GM19193 (cell line): ENCODE data around the gene CRY2.

ENCODE experiments used
- POLR2A ChIP-seq: IDR thresholded peaks from 4 replicates; pipeline ENCODE4 v1.6.1; 2011; ENCODE audit not compliant: insufficient read depth, insufficient read length; ENCODE audit errors: extremely low read depth

CRY2 gene

DNA sequence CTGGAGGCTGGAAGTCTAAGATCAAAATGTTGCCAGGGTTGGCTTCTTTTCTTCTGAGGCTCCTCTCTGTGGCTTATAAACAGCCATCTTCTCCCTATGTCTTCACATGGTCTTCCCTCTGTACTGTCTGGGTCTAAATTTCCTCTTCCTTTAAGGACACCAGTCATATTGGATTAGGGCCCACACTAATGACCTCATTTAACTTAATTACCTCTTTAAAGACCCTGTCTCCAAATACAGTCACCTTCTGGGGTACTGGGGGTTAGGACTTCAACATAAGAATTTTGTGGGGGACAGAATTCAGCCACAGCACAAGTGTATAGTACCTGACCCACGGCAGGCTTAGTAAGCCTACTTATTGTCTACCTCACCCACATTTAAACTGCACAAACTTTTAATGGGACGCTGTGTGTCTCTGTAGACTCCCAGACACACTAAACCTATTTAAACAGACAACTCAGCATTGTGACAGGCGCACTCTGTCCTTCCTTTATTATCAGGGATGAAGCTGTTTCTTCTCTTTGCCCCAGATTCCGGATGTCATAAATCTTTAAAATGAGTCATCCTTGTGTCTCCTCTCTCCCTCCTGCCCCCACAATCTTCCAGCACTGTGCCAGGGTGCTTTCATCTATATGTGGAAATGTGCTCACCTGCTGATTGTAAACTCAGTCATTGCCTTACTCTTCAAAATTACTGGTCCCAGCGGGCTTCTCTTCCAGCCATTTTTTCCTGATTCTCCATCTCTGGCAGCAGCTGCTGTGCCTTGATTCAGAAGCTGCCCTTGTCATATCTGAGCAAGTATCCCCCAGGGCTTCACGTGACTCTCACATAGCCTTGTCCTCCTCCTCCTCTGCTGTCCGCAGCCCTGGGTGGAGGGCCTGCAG, 32.8 kb downstream of the CRY2 start:
- no peak for TF ChIP-seq POLR2A

DNA sequence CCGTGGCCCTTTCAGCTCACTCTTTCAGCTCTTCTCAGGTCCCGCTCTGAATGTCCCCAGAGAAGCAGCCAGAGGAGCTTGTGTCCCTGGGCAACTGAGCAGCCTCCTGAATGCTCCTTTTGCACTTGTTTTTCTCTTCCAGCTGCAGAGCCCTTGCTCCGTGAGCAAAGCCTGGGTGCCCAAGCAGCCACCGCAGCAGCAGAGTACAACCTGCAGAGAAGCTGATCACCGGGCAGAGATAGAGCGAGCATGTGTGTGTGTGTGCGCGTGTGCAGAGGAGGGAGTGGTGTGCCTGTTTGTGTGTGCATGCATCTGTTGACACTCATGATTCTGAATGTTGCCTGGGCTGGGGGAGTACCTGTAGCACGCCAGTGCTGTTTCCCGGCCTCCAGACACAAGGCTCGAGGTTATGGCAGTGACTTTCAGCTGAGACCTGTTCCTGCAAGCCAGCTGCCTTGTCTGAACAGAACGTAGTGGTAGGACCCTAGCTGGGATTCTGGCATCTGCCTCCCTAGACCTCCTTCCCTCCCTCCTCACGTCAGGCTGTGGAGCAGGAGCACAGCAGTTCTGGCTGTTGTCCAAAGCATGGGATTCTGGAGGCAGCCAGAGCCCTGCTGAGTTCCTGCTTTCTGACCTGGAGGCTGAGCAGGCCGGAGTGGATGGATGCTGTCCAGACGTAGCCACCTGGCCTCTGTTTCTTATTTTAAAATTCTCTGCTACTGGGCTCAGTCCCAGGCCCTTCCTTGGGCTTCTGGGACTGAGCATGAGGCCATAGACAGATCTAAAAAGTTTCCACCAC, 33.7 kb downstream of the CRY2 start:
- TF ChIP-seq POLR2A: no peak

DNA sequence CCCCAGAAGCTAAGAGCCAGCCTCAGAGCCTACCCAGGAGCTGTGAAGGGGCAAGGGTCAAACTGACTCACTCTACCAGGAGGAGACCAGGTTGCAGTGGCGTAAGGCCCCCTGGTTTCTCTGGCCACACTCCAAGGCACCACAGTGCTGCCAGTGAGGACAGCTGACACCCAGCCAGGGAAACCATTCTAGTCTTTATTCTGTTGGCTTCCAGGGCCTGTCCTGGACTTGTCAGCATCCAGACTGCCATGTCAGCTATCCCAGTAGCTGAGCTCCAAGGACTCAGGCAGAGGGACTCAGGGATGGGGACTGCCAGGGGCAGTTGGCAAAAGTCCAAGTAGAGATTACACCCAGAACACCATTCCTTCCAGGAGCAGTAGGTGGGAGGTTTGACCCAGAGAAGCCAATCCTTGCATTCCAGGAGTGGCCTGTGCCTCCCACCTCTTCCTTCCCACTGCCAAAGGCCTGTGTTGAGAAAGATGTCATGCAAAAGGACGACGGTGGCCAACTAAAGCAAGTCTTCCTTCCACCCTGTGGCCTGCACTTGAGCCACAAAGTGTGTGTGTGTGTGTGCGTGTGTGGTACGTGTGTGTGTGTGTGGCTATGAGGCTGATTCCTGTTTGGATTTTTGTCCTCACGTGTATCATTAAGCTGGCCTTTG, 34.6 kb downstream of the CRY2 start:
- no peak for TF ChIP-seq POLR2A

DNA sequence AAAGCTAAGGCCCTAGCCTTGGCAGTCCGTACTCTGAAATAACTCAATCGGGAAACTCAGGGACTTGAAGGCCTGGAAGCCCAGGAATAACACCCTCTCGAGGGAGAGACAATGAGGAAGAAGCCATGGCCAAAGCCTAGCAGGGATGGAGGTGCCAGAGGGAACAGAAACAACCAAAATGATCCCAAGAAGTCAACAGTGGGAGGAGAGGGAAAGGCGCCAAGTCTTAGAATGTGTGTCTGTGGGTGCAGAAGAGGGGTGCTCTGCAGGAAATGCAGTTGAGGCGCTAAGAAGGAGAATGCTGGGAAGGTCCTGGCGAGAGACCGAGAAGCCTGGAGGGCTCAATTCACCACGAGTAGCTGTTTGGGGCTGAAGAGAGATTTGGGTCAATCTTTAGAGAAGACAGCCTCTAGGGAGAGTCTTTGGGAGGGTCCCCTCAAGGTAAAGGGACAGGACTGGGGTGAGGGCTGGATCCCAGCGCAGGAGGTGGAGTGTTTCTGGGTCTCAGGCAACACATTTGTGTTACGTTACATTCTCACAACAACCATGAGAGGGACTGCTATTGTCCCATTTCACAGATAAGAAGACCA, 37.4 kb downstream of the CRY2 start:
- no peak for TF ChIP-seq POLR2A

DNA sequence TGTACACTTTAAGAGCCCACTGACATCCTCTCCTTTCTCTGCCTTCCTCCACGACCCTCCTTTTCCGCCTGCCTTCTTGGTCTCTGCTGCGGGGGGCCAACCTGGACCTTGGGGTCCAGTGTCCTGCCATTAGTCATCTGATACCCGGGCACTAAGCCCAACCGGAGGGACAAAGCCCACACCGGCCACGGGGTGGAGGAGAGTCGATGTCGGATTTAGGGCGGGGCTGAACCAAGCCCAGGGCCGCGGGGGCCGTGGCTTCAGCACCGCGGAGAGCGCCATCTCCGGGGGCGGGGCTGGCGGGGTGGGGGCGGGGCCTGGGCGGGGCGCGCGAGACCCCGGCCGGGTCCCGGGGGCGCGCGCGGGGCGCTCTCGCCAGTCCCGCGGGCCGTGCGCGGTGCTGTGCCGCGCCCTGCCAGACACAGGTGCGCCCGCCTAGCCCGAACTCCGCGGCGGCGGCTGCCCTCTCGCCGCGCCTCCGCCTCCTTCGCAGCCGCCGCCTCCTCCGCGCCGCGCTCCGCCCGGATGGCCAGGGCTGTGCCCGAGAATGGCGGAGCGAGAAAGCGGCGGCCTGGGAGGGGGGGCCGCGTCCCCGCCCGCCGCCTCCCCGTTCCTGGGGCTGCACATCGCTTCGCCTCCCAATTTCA, 38.1 kb downstream of the CRY2 start, which contains the start of gene MAPK8IP1:
Gene MAPK8IP1, plus strand, starts transcription at position 378 of the 647 bp plus-strand sequence. Its CDS starts 170 bp downstream, at position 548.
- no peak for TF ChIP-seq POLR2A

DNA sequence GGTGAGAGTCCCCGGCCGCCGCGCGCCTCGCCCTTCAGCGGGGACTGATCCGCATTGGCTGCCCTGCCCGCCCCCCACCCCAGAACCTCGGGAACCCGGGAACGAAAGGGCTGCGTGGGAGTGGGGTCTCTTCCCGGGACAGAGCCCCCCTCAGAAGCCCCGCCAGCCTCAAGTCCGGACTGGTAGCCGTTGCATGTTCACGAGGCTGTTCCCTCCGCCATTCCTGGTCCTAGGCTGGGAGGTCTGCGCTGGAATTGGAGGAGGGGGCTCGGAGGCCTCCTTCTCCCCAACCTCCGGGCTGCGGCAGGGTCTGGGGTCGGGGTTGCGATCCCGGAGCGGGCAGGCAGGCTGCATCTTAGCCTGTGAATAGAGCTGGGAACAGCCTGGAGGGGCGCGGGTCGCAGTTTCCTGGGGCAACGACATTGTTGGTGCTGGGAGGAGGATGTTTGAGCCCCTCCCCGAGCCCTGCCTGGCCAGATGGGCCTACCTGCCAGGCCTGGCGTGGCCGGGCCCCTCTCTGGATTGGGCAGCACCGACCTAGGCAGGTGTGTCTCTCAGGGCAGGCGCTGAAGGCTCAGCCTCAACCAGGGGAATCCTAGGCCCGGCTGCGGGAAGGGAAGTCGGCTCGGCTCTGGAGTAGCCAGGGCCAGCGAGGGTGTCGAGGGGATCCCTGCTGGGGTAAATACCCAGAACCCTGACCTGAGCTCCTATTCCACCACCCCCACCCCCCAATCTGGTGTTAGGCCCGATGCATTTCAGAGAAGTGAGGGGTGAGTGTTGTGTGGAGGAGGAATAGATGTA, 38.8 kb downstream of the CRY2 start:
- no peak for TF ChIP-seq POLR2A

DNA sequence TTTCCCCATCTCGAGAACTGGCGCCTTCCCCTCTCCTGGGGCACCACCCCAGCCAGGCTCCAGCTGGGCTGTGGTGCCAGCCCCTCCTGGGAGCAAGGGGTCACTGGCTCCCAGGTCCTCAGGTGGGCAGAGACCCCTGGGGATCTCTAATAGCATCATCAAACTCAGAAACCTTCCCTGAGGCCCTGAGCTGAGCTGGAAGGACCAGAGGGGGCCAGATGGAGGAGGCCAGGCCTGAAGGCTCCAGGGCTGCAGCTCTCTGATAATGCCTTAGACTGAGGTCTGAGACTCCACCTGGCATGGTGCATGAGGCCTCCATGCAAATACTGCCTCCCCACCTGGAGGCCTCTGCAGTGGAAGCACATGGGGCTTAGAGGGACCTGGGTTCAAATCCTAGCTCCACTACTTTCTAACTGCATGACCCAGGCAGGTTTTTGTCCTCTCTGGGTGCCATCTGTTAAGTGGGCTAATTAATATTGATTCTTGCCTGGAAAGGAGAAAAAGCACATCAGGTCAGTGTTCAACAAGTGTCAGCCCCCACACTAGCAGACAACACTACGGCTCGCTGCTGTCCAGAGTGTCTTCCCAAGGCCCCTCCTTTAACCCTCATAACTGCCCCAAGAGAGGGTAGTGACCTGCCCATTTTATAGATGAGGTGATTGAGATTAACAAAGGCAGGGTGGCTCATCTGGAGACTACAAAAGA, 39.7 kb downstream of the CRY2 start:
- TF ChIP-seq POLR2A: no peak

DNA sequence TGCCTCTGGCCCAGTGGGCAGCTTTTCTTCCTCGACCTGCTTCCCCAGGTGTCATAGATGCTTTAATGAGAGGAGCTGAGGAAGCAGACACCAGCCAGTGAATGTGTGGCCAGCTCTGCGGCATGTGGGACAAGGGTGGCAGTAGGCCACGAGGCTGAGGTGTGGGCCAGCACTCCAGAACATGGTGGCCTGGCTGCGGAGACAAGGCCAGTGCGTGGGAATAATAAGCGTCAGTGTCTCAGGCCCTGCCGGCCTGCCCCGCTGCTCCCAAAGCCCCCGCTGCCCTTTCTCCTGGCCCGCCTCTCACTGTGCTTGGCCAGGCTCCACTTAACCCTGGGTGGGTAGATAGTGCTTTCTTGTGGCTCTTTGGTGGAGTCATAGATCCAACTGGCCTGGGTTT, 40.3 kb downstream of the CRY2 start:
- TF ChIP-seq POLR2A: no peak

DNA sequence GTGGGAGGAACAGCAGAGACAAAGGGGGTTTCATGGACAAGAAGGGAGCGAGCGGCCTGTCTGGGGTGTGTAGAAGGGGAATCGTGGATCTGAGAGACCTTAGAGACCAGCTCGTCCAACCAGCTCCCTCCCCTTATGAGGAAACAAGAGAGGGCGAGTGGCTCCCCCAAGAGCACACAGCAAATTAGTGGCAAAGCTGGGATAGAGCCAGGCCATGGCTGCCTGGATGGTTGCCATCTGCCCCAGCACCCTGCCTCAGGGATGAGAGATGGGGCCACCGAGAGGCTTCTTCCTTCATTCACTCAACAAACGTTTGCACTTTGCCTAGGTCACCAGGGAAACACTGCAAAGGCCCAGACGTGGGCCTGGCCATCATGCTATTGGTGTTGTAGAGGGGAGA, 42.3 kb downstream of the CRY2 start:
- no peak for TF ChIP-seq POLR2A

DNA sequence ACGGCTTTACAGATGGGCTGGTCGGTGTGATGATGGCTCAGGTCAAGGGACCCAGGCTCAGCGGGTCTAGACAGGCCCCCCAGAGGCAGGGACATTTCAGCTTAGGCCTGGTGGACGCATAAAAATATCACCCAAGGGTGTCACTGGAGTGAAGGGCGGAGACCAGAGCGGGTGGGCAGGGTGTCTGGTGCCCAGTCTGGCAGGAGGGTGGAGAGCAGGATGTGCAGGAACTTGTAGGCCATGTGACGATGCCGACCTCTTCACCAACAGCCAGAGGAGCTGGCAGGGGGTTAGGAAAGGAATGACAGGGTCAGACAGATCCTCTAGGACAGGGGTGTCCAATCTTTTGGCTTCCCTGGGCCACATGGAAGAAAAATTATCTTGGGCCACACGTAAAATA, 42.7 kb downstream of the CRY2 start:
- TF ChIP-seq POLR2A: no peak

DNA sequence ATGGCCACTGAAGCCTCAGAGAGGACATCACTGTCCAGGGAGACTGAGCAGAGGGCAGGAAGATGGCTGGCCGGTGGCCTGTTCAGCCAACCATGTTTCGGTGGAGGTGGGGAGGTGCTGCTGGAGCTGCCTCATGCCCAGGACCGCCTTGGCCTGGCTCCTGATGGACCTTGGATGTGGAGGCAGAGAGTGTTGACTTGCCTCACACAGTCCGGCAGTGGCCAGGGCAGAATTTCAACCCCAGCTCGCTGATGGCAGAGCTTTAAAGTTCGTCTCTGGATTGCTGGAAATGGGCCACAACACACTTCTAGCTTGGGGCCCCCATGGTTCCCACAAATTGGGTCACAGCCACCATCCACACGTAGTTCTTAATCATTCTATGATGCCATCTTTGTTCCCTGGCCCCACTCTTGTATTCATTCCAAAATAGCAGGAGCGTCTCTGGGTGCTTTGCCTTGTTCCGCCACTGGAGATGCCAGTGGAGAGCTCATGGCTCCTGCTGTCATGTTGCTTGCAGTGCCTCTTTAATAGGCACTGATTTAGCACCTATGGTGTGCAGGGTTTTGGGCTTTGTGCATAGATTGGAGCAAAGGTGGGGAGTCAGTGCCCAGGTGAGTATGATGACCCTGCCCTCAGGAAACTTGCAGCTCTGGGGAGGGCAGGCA, 43.7 kb downstream of the CRY2 start:
- TF ChIP-seq POLR2A: no peak

DNA sequence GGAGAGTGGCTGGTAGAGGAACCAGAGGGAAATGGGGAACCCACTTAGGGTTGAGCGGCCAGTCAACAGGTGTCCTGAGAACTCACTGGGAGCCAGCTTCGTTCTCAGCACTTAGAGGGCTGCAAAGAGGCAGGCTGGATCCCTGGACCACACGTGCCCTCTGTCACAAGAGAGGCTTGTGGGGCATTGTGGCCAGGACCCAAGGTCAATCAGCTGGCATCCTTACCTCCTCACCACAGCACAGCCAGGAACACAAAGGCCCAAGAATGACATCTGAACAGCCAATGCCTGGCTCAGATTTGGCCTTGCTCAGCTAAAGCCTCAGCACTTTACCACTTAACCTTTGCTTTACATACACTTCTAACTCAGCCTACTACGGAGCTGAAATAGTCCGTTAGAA, 45.6 kb downstream of the CRY2 start:
- no peak for TF ChIP-seq POLR2A

DNA sequence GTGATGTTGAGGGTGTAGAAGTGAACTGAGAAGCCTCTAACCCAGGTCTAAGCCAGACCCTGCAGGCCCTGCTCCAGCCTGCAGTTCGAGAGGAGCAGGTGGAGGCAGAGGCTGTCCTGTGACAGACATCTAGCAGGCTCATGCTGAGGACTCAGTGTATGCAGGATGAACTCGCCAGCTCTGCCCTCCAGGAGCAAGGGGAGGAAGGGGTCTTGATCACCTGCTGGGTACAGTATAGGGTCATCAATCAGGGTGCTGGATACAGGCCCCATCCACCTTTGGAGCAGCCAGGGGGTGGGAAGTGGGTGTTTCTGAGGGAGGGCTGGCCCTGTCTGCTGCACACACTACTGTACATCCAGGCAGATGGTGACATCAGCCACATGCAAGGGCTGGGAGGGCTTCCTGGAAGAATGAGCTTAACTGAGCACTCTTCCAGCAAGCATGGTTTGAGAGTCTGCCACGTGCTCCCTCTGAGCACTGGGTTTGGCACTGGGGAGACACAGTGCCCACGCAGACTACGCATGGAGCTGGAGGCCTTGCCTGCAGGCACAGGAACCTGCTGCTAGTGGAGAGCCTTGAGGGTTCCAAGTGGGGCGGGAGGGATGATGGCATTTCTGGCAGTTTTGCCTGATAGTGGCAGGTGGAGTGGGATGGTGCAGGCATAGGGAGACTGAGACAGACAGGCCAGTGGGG, 47.4 kb downstream of the CRY2 start:
- TF ChIP-seq POLR2A: no peak
